ENCODE data around the gene GBP1. TPM values are rescaled to one million over a fixed set of nuclear protein-coding genes. Genes with fewer than 3 reads are reported as not detected.

The GBP1 gene
- total RNA-seq, 2 donors from 2014 or later = 51.3 to 79.2 TPM

Other genes with a start within 250 kb of the GBP1 start
- gene GTF2B, start 173.6 kb downstream of the GBP1 start, total RNA-seq = 10 to 100 TPM; 40.0 to 55.8 TPM
- gene KYAT3, start 72.6 kb downstream of the GBP1 start, total RNA-seq = 10 to 100 TPM; 37.6 to 65.6 TPM
- gene RBMXL1, start 72.6 kb downstream of the GBP1 start, total RNA-seq = 10 to 100 TPM; 23.7 to 27.2 TPM
- 1 to 10 TPM; 3.2 to 9.3 TPM for gene GBP3, start 42.3 kb downstream of the GBP1 start, total RNA-seq
- 100 to 1,000 TPM; 279 to 294 TPM for gene GBP2, start 60.9 kb upstream of the GBP1 start, total RNA-seq
- gene GBP7, start 110.8 kb upstream of the GBP1 start, total RNA-seq = not detected
- gene GBP4, start 133.7 kb upstream of the GBP1 start, total RNA-seq = 10 to 100 TPM; 32.5 to 37.2 TPM
- 100 to 1,000 TPM in 1 of 2 donors, 10 to 100 TPM in 1; 86.8 to 151 TPM for gene GBP5, start 207.7 kb upstream of the GBP1 start, total RNA-seq

All from activated naive CD4-positive, alpha-beta T cell treated with anti-CD3 and anti-CD28 coated beads, Interleukin-2, amount 50 U/mL, for 72 hours (primary cell).